Stimulated activated memory B cell treated with anti-CD40 and anti-IgM and Interleukin-4, amounts not matched to agents 10 μg/mL and 1 μg/mL and 100 μg/mL, for 72 hours (primary cell): ENCODE results near the gene NDUFA13.

ENCODE experiments used
- ATAC-seq: fragments of 150-1000 bp; cut with Tn5 transposase; 2 replicates; pipeline ENCODE4 v1.10.0; 2021
- H3K27ac Mint-ChIP-seq: one replicate; pipeline ENCODE4 v1.8.0; 2022; ENCODE audit warnings: mild to moderate bottlenecking, mixed read lengths
- H3K27me3 Mint-ChIP-seq: one replicate; pipeline ENCODE4 v1.8.0; 2022; ENCODE audit warnings: mixed read lengths
- H3K36me3 Mint-ChIP-seq: one replicate; pipeline ENCODE4 v1.8.0; 2022; ENCODE audit warnings: mixed read lengths
- H3K4me1 Mint-ChIP-seq: one replicate; pipeline ENCODE4 v1.8.0; 2022; ENCODE audit warnings: mixed read lengths
- H3K4me3 Mint-ChIP-seq: one replicate; pipeline ENCODE4 v1.8.0; 2022; ENCODE audit warnings: mild to moderate bottlenecking, moderate library complexity, mixed read lengths
- H3K9me3 Mint-ChIP-seq: one replicate; pipeline ENCODE4 v1.8.0; 2022; ENCODE audit warnings: mixed read lengths

NDUFA13 gene

GRCh38 chr19:19543101-19543500, 27.1 kb downstream of the NDUFA13 start:
- Mint-ChIP-seq H3K27ac (no peak overlapping the region), H3K36me3 (no peaks in the 10 kb centered on the region), H3K4me1 (peaks cover 23% of the 10 kb centered on the region), H3K4me3 (no peak overlapping the region), H3K27me3 (peaks cover 54% of the 10 kb centered on the region), H3K9me3 (no peaks in the 10 kb centered on the region)
- ATAC-seq, result no peak

GRCh38 chr19:19543640-19544039, 27.6 kb downstream of the NDUFA13 start:
- Mint-ChIP-seq H3K4me3 (no peak overlapping the region), H3K27ac (no peak overlapping the region), H3K27me3 (peaks cover 54% of the 10 kb centered on the region), H3K4me1 (peaks cover 19% of the 10 kb centered on the region), H3K36me3 (no peaks in the 10 kb centered on the region), H3K9me3 (no peaks in the 10 kb centered on the region)
- ATAC-seq, result no peak

GRCh38 chr19:19544257-19544953, 28.4 kb downstream of the NDUFA13 start:
- no peak for ATAC-seq
- Mint-ChIP-seq H3K27me3 (peaks cover 54% of the 10 kb centered on the region), H3K9me3 (no peaks in the 10 kb centered on the region), H3K27ac (no peak overlapping the region), H3K4me3 (no peak overlapping the region), H3K36me3 (no peaks in the 10 kb centered on the region), H3K4me1 (peaks cover 12% of the 10 kb centered on the region)

GRCh38 chr19:19544954-19545591, 29.0 kb downstream of the NDUFA13 start:
- H3K9me3 Mint-ChIP-seq, result no peaks in the 10 kb centered on the region
- no peak for ATAC-seq
- peaks cover 57% of the 10 kb centered on the region for H3K27me3 Mint-ChIP-seq
- peaks cover 12% of the 10 kb centered on the region for H3K4me1 Mint-ChIP-seq
- H3K27ac Mint-ChIP-seq, result no peak overlapping the region
- H3K4me3 Mint-ChIP-seq, result no peak overlapping the region
- no peaks in the 10 kb centered on the region for H3K36me3 Mint-ChIP-seq

- no peak for ATAC-seq
- Mint-ChIP-seq H3K27ac (no peak overlapping the region), H3K4me3 (no peak overlapping the region), H3K36me3 (no peaks in the 10 kb centered on the region), H3K27me3 (peaks cover 55% of the 10 kb centered on the region), H3K4me1 (peaks cover 9% of the 10 kb centered on the region), H3K9me3 (no peaks in the 10 kb centered on the region)
Observed at GRCh38 chr19:19545707-19546106, 29.7 kb downstream of the NDUFA13 start.

GRCh38 chr19:19546751-19547162, 30.7 kb downstream of the NDUFA13 start:
- H3K27ac Mint-ChIP-seq, result no peak overlapping the region
- no peaks in the 10 kb centered on the region for H3K9me3 Mint-ChIP-seq
- no peak for ATAC-seq
- no peaks in the 10 kb centered on the region for H3K4me1 Mint-ChIP-seq
- H3K27me3 Mint-ChIP-seq, result peaks cover 45% of the 10 kb centered on the region
- no peaks in the 10 kb centered on the region for H3K36me3 Mint-ChIP-seq
- no peak overlapping the region for H3K4me3 Mint-ChIP-seq

- ATAC-seq, result no peak
- Mint-ChIP-seq H3K27me3 (peaks cover 34% of the 10 kb centered on the region), H3K27ac (no peak overlapping the region), H3K9me3 (no peaks in the 10 kb centered on the region), H3K4me3 (no peak overlapping the region), H3K4me1 (no peaks in the 10 kb centered on the region), H3K36me3 (no peaks in the 10 kb centered on the region)
Observed at GRCh38 chr19:19547674-19548336, 31.8 kb downstream of the NDUFA13 start.

- Mint-ChIP-seq H3K4me3 (no peak overlapping the region), H3K9me3 (no peaks in the 10 kb centered on the region), H3K27me3 (peaks cover 22% of the 10 kb centered on the region), H3K36me3 (no peaks in the 10 kb centered on the region), H3K4me1 (peaks cover 3% of the 10 kb centered on the region), H3K27ac (no peak overlapping the region)
- ATAC-seq, result no peak
Observed at GRCh38 chr19:19548915-19549759, 33.1 kb downstream of the NDUFA13 start.

- Mint-ChIP-seq H3K27me3 (peaks cover 22% of the 10 kb centered on the region), H3K27ac (no peak overlapping the region), H3K36me3 (no peaks in the 10 kb centered on the region), H3K9me3 (no peaks in the 10 kb centered on the region), H3K4me3 (no peak overlapping the region), H3K4me1 (peaks cover 9% of the 10 kb centered on the region)
- ATAC-seq, result no peak
Observed at GRCh38 chr19:19549804-19550464, 33.9 kb downstream of the NDUFA13 start.

GRCh38 chr19:19550485-19550929, 34.5 kb downstream of the NDUFA13 start:
- ATAC-seq, result no peak
- Mint-ChIP-seq H3K4me1 (peaks cover 9% of the 10 kb centered on the region), H3K36me3 (no peaks in the 10 kb centered on the region), H3K27ac (no peak overlapping the region), H3K27me3 (peaks cover 22% of the 10 kb centered on the region), H3K9me3 (no peaks in the 10 kb centered on the region), H3K4me3 (no peak overlapping the region)

GRCh38 chr19:19550972-19551852, 35.2 kb downstream of the NDUFA13 start:
- no peak for ATAC-seq
- H3K27me3 Mint-ChIP-seq, result peaks cover 22% of the 10 kb centered on the region
- peaks cover 9% of the 10 kb centered on the region for H3K4me1 Mint-ChIP-seq
- no peak overlapping the region for H3K4me3 Mint-ChIP-seq
- no peaks in the 10 kb centered on the region for H3K9me3 Mint-ChIP-seq
- no peaks in the 10 kb centered on the region for H3K36me3 Mint-ChIP-seq
- no peak overlapping the region for H3K27ac Mint-ChIP-seq

- no peaks in the 10 kb centered on the region for H3K36me3 Mint-ChIP-seq
- H3K27ac Mint-ChIP-seq, result no peak overlapping the region
- peaks cover 22% of the 10 kb centered on the region for H3K27me3 Mint-ChIP-seq
- H3K4me1 Mint-ChIP-seq, result peaks cover 9% of the 10 kb centered on the region
- H3K4me3 Mint-ChIP-seq, result no peak overlapping the region
- ATAC-seq, result no peak
- H3K9me3 Mint-ChIP-seq, result no peaks in the 10 kb centered on the region
Observed at GRCh38 chr19:19551853-19552192, 35.8 kb downstream of the NDUFA13 start.

GRCh38 chr19:19552798-19553197, 36.8 kb downstream of the NDUFA13 start:
- peaks cover 9% of the 10 kb centered on the region for H3K4me1 Mint-ChIP-seq
- no peak overlapping the region for H3K4me3 Mint-ChIP-seq
- H3K27ac Mint-ChIP-seq, result no peak overlapping the region
- peaks cover 22% of the 10 kb centered on the region for H3K27me3 Mint-ChIP-seq
- no peaks in the 10 kb centered on the region for H3K36me3 Mint-ChIP-seq
- ATAC-seq, result no peak
- H3K9me3 Mint-ChIP-seq, result no peaks in the 10 kb centered on the region

- Mint-ChIP-seq H3K36me3 (peaks cover 3% of the 10 kb centered on the region), H3K9me3 (no peaks in the 10 kb centered on the region), H3K4me1 (peaks cover 16% of the 10 kb centered on the region), H3K27me3 (peaks cover 17% of the 10 kb centered on the region), H3K4me3 (no peak overlapping the region), H3K27ac (no peak overlapping the region)
- ATAC-seq, result no peak
Observed at GRCh38 chr19:19553670-19554069, 37.6 kb downstream of the NDUFA13 start.
